Spleen (tissue), 11 donors: Measurements from ENCODE around the gene PARN. TPM values are rescaled to one million over a fixed set of nuclear protein-coding genes. Genes with fewer than 3 reads are reported as not detected.

Source experiments
- DNase-seq: peaks from one replicate; pipeline ENCODE4 v3.0.0-alpha.2; 2020
- H3K27ac ChIP-seq, 8 donors: fragments of 200-600 bp; sonication (generic) in 7 of 8; 1 replicate in 4 of 8; 2 replicates in 4 of 8; pipeline versions ENCODE4 v1.5.0 to v1.8.0; 2016 to 2021; ENCODE audit warnings: inconsistent platforms in 4 of 8, mild to moderate bottlenecking in 4 of 8, moderate library complexity in 1 of 8
- H3K27me3 ChIP-seq, 7 donors: fragments of 200-600 bp; sonication (generic) in 6 of 7; replicated peaks in 1 of 7; 1 replicate in 4 of 7; 2 replicates in 3 of 7; pipeline versions ENCODE4 v1.5.0 to v1.8.0; 2016 to 2021; ENCODE audit warnings: inconsistent platforms in 3 of 7, mild to moderate bottlenecking in 1 of 7
- H3K36me3 ChIP-seq, 6 donors: fragments of 200-600 bp; sonication (generic) in 5 of 6; 1 replicate in 4 of 6; 2 replicates in 2 of 6; pipeline versions ENCODE4 v1.5.0 to v1.8.0; 2016 to 2021; ENCODE audit warnings: inconsistent platforms in 2 of 6
- H3K4me1 ChIP-seq, 6 donors: fragments of 200-600 bp; sonication (generic) in 5 of 6; 1 replicate in 3 of 6; 2 replicates in 3 of 6; pipeline versions ENCODE4 v1.5.0 to v1.8.0; 2016 to 2021; ENCODE audit warnings: inconsistent platforms in 3 of 6
- H3K4me3 ChIP-seq, 8 donors: fragments of 200-600 bp; sonication (generic) in 7 of 8; 1 replicate in 4 of 8; 2 replicates in 4 of 8; pipeline versions ENCODE4 v1.5.0 to v1.8.0; 2016 to 2021; ENCODE audit warnings: inconsistent platforms in 4 of 8, mild to moderate bottlenecking in 4 of 8, moderate library complexity in 2 of 8
- H3K9me3 ChIP-seq, 8 donors: fragments of 200-600 bp; sonication (generic) in 7 of 8; 1 replicate in 4 of 8; 2 replicates in 4 of 8; pipeline versions ENCODE4 v1.5.0 to v1.8.0; 2016 to 2021; ENCODE audit warnings: inconsistent platforms in 4 of 8
- POLR2A ChIP-seq, 3 donors: fragments of 450-650 bp; IDR thresholded peaks; one replicate each; pipeline ENCODE4 v1.5.1; 2017; ENCODE audit warnings: antibody characterized with exemption in 3 of 3, mild to moderate bottlenecking in 1 of 3
- POLR2AphosphoS5 ChIP-seq, 3 donors: sonication (generic); formaldehyde crosslinking; IDR thresholded peaks; one replicate each; pipeline ENCODE4 v1.5.1; 2017; ENCODE audit warnings: antibody characterized with exemption in 3 of 3
- WGBS, 5 donors: extraction: QIAGEN DNeasy Blood & Tissue Kit in 3 of 5; methylation state at CpG; one replicate each; pipeline versions ENCODE4 v1.1.5 to v1.1.7; 2013 to 2018; 5-methylcytosine and 5-hydroxymethylcytosine counted together
- intact Hi-C: fragments of 100-400 bp; cut with DNase I; formaldehyde crosslinking; loops from one replicate; pipeline ENCODE4 v1.15.0; 2023; ENCODE audit warnings: low total_unique reads
- polyA plus RNA-seq, 3 donors: library from polyadenylated mRNA; stranded (reverse); fragments of 200-250 nt; gene quantifications; one replicate each; pipeline ENCODE4 v1.2.1, GENCODE V29; 2013
- total RNA-seq, 7 donors: library from RNA; depleted of rRNA in 3 of 7; stranded (reverse); fragments of >200 nt in 3 of 7; fragmentation: NEBNext Ultra II Directional in 4 of 7; extraction: Animal tissue kit (Norgen Biotek cat#: 25700) in 4 of 7; gene quantifications; one replicate each; pipeline versions ENCODE4 v1.1.0 to v1.2.1, GENCODE V29; 2016 to 2021
- TF ChIP-seq, protein P1 (sequence below), 11 experiments: fragments of 200-600 bp in 7 of 11; fragments of 450-650 bp in 4 of 11; sonication (generic) in 4 of 11; IDR thresholded peaks in 8 of 11; conservative IDR thresholded peaks in 3 of 11; 1 replicate in 7 of 11; 2 replicates in 4 of 11; pipeline versions ENCODE4 v1.4.0 to v1.8.0; 2016 to 2021; ENCODE audit warnings: antibody characterized with exemption in 11 of 11, inconsistent platforms in 4 of 11, mild to moderate bottlenecking in 1 of 11
- donor health status: healthy with polysubstance abuse.
- donor health status: DM: no; HTN: no; CAD: no; lungs with moderate emphysema.
- donor health status: DM: no; HTN: no; CAD: no.
- donor health status: Bipolar disorder and iron deficiency.
- donor health status: healthy.
- donor health status: DM: no; HTN: no; CAD: no.
- donor health status: DM: yes; HTN: yes; CAD: no.

Gene PARN
- total and polyA plus RNA-seq, 10 donors: 10.3 to 49.0 (median 35.6) TPM

- no peak for DNase-seq
- intact Hi-C loops: no loop called here
- Histone ChIP-seq H3K9me3 (no peaks in the 10 kb centered on the region), H3K4me1 (peaks cover 0 to 7% (median 0%) of the 10 kb centered on the region in 6 donors), H3K4me3 (no peak overlapping the region), H3K36me3 (no peaks in the 10 kb centered on the region), H3K27ac (no peak overlapping the region), H3K27me3 (no peaks in the 10 kb centered on the region)
- WGBS, 5 donors: 56 to 81% (median 72%) methylated on average over 2 of the region's 2 CpGs
- TF ChIP-seq POLR2A (IDR thresholded peaks at IDR 0.05): no peak
Observed at GRCh38 chr16:14505846-14506245, 124.2 kb downstream of the PARN start.

GRCh38 chr16:14502932-14503741, 126.9 kb downstream of the PARN start:
- Histone ChIP-seq H3K9me3 (no peaks in the 10 kb centered on the region), H3K4me1 (peaks cover 0 to 7% (median 0%) of the 10 kb centered on the region in 6 donors), H3K27ac (no peak overlapping the region), H3K36me3 (peaks cover 0 to 4% (median 0%) of the 10 kb centered on the region in 6 donors), H3K27me3 (no peaks in the 10 kb centered on the region), H3K4me3 (no peak overlapping the region)
- 78 to 91% (median 89%) methylated on average over 9 of the region's 9 CpGs for WGBS, 5 donors
- DNase-seq: no peak
- TF ChIP-seq POLR2A (IDR thresholded peaks at IDR 0.05) (no peak), POLR2AphosphoS5 (IDR thresholded peaks at IDR 0.05) (no peak)
- TF ChIP-seq, protein P1, sequence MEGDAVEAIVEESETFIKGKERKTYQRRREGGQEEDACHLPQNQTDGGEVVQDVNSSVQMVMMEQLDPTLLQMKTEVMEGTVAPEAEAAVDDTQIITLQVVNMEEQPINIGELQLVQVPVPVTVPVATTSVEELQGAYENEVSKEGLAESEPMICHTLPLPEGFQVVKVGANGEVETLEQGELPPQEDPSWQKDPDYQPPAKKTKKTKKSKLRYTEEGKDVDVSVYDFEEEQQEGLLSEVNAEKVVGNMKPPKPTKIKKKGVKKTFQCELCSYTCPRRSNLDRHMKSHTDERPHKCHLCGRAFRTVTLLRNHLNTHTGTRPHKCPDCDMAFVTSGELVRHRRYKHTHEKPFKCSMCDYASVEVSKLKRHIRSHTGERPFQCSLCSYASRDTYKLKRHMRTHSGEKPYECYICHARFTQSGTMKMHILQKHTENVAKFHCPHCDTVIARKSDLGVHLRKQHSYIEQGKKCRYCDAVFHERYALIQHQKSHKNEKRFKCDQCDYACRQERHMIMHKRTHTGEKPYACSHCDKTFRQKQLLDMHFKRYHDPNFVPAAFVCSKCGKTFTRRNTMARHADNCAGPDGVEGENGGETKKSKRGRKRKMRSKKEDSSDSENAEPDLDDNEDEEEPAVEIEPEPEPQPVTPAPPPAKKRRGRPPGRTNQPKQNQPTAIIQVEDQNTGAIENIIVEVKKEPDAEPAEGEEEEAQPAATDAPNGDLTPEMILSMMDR (IDR thresholded peaks at IDR 0.05 in 8 of 11, conservative IDR thresholded peaks at IDR 0.05 in 3 of 11): no peak
- intact Hi-C loops: no loop called here

- Histone ChIP-seq H3K4me1 (peaks cover 0 to 7% (median 0%) of the 10 kb centered on the region in 6 donors), H3K27ac (peak overlapping the region in 3 of 8 donors; percentile 3 to 42 (median 41)), H3K9me3 (no peaks in the 10 kb centered on the region), H3K36me3 (peaks cover 0 to 5% (median 0%) of the 10 kb centered on the region in 6 donors), H3K27me3 (no peaks in the 10 kb centered on the region), H3K4me3 (no peak overlapping the region)
- intact Hi-C loops: no loop called here
- no peak for DNase-seq
- 87 to 96% (median 88%) methylated on average over 4 of the region's 4 CpGs for WGBS, 5 donors
- TF ChIP-seq, protein P1 (IDR thresholded peaks at IDR 0.05 in 8 of 11, conservative IDR thresholded peaks at IDR 0.05 in 3 of 11): no peak
- no peak for TF ChIP-seq POLR2AphosphoS5 (IDR thresholded peaks at IDR 0.05)
- no peak for TF ChIP-seq POLR2A (IDR thresholded peaks at IDR 0.05)
Observed at GRCh38 chr16:14502256-14502875, 127.7 kb downstream of the PARN start.

DNA sequence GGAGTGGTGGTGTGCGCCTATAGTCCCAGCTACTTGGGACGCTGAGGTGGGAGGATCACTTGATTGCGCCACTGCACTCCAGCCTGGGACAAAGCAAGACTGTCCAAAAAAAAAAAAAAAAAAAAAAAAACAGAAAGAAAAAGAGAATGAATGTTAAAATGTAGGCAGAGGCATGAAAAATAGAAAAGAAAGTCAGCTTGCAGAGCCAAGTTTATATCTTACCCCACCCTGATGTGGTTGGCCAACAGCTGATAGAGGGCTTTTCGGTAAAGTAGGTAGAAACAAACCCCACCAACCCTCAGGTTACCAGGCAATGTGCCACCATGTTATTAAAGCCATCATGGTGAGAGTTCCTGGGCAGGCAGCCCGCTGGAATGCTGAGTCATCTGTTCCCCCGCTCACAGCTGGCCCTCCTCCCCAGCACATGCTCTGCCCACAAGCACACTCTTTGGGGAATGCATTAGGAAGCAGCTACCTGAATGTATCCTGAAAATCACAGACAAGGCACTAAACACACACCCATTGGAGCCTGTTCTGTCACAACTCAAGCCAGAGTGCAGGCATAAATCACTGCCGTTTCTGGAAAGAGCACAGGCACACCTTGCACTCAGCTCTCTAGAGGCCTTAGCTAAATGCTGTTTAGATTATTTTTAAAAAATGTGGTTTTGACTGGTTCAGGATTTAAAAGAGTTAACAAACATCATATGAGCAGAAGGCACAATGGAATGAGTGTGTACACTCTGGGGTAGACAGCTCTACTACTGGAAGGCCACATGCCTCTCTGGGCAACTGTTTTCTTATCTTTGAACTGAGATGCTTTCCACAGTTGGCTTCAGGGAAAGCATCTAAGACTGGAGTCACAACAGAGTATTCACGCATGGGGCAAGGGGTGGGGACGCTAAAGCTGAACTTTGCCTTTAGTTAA, 128.5 kb downstream of the PARN start:
- Histone ChIP-seq H3K4me3 (no peak overlapping the region), H3K27me3 (no peaks in the 10 kb centered on the region), H3K27ac (peak overlapping the region in 3 of 8 donors; percentile 3 to 42 (median 41)), H3K4me1 (peaks cover 0 to 12% (median 0%) of the 10 kb centered on the region in 6 donors), H3K9me3 (no peaks in the 10 kb centered on the region), H3K36me3 (peaks cover 0 to 5% (median 0%) of the 10 kb centered on the region in 6 donors)
- TF ChIP-seq POLR2A (IDR thresholded peaks at IDR 0.05) (no peak), POLR2AphosphoS5 (IDR thresholded peaks at IDR 0.05) (peak in 2 of 3 donors; percentile 46 to 66)
- 54 to 67% (median 62%) methylated on average over 9 of the region's 9 CpGs for WGBS, 5 donors
- intact Hi-C loops: no loop called here
- DNase-seq: no peak
